ENCODE measurements around the gene OSBPL10.

- TF ChIP-seq CHD2 (IDR thresholded peaks at IDR 0.05; ENCODE audit: low read length) = no peak
- no peak for TF ChIP-seq EP300 (IDR thresholded peaks at IDR 0.05; ENCODE audit: borderline replicate concordance in 1 of 2, low read depth in 2 of 2, low read length in 2 of 2)
- TF ChIP-seq POLR2AphosphoS5 (IDR thresholded peaks at IDR 0.05; ENCODE audit: low read depth, low read length) = no peak
- TF ChIP-seq RAD21 (IDR thresholded peaks at IDR 0.05 in 1 of 2, conservative IDR thresholded peaks at IDR 0.05 in 1 of 2; ENCODE audit: low read depth in 2 of 2, low read length in 2 of 2) = no peak
- TF ChIP-seq ATF2 (IDR thresholded peaks at IDR 0.05; ENCODE audit: low read length) = no peak
Measured at GRCh38 chr3:31924610-31925270, 56.3 kb downstream of the OSBPL10 start.
